GM13977 (cell line): ENCODE data around the gene JAG2.

Experiments
- DNase-seq: peaks from one replicate; pipeline ENCODE4 v3.0.0; 2012; ENCODE audit warnings: low spot score
- in situ Hi-C: fragments of 300-500 bp; cut with MboI; formaldehyde crosslinking; loops from one replicate; pipeline ENCODE4 v1.12.0; 2022; ENCODE audit warnings: low sequenced_read_pairs, low pct_unique_long_range_greater_than_20kb, mixed read lengths, inconsistent platforms; ENCODE audit not compliant: unreplicated experiment
- TF ChIP-seq, protein P1 (sequence below): IDR thresholded peaks from 2 replicates; pipeline ENCODE4 v1.5.1; 2012; ENCODE audit warnings: mild to moderate bottlenecking, control low read depth; ENCODE audit not compliant: insufficient read depth; ENCODE audit errors: extremely low read depth, missing control alignments

The JAG2 gene

DNA sequence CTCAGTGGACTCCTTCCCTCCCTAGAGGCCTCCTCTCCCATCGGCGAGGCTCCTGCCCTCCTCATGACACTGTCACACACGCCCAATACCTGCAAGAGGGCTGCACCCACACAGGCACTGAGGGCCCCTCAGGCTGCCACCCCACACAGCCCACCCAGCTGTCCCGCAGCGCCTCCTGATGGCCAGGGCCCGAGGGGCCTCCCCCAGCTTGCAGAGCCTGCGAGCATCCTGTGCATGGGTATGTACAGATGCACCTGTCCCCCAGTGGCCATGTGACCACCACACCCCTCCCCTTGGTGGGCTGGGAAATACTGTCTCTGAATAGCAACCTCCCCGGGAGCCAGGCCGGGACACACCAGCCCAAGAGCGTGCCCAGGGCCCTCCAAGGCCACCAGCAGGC, 31.5 kb upstream of the JAG2 start:
- in situ Hi-C loops = no loop called here
- DNase-seq = no peak
- TF ChIP-seq, protein P1, sequence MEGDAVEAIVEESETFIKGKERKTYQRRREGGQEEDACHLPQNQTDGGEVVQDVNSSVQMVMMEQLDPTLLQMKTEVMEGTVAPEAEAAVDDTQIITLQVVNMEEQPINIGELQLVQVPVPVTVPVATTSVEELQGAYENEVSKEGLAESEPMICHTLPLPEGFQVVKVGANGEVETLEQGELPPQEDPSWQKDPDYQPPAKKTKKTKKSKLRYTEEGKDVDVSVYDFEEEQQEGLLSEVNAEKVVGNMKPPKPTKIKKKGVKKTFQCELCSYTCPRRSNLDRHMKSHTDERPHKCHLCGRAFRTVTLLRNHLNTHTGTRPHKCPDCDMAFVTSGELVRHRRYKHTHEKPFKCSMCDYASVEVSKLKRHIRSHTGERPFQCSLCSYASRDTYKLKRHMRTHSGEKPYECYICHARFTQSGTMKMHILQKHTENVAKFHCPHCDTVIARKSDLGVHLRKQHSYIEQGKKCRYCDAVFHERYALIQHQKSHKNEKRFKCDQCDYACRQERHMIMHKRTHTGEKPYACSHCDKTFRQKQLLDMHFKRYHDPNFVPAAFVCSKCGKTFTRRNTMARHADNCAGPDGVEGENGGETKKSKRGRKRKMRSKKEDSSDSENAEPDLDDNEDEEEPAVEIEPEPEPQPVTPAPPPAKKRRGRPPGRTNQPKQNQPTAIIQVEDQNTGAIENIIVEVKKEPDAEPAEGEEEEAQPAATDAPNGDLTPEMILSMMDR = peak; percentile 37

DNA sequence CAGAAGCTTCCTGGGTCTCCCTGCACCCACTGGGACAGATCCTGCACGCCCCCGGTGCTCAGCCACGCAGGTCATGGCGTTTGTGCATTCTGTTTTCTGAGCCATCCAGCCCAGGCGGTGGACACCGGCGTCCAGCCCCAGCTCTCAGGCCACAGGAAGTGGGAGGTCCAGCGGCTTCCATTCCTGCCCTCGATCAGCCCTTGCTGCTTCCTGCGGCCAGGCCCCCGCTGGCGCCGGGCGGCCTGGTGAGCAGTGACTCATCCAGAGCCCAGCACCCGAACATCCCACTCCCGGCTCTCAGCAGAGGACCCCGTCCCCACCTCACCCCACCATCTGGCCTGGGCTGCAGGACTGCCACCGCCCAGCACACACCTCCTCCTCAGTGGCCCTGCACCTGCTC, 30.5 kb upstream of the JAG2 start:
- in situ Hi-C loops = no loop called here
- TF ChIP-seq, protein P1 = no peak
- DNase-seq = no peak

DNA sequence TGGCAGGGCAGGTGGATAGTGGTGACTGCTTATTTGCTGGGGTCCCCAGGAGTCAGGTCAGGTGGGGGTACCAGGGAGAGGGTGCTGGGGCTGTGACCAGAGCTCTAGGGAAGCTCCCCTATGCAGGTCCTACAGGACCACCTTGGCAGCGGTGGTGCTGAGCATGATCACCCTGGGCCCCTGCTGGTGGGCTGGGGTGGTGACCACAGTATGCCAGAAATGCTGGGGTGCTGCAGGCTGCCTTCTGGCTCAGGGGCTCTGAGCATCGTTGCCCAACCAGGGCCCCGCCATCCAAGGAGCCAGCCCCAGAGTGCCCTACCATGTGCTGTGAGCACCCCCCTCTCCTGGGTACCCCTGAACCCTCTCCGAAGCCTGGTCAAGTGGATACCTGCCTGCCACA, 30.0 kb upstream of the JAG2 start:
- TF ChIP-seq, protein P1 = no peak
- no peak for DNase-seq
- in situ Hi-C loops = no loop called here

DNA sequence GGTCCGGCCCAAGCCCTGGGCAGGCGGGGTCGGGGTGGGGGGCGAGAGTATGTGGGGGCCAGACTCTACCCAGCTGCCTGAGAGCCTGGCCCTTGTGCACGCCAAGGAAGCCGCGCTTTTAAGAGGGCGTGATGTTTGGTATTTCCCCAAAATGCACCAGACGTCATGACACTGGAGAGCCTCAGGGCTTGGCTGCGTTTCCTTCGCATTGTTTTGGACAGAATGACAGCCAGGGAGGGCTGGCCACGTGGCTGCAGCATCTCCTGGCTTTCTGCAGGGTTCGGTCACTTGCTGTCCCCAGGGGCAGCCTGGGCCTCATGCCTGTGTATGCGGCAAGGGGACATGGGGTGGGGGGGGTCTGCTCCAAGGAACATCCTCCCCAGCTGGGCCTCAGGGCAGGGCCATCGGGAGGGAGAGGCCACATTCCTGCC, 28.6 kb upstream of the JAG2 start:
- DNase-seq = peak; percentile 70
- TF ChIP-seq, protein P1 = no peak
- in situ Hi-C loops = no loop called here

DNA sequence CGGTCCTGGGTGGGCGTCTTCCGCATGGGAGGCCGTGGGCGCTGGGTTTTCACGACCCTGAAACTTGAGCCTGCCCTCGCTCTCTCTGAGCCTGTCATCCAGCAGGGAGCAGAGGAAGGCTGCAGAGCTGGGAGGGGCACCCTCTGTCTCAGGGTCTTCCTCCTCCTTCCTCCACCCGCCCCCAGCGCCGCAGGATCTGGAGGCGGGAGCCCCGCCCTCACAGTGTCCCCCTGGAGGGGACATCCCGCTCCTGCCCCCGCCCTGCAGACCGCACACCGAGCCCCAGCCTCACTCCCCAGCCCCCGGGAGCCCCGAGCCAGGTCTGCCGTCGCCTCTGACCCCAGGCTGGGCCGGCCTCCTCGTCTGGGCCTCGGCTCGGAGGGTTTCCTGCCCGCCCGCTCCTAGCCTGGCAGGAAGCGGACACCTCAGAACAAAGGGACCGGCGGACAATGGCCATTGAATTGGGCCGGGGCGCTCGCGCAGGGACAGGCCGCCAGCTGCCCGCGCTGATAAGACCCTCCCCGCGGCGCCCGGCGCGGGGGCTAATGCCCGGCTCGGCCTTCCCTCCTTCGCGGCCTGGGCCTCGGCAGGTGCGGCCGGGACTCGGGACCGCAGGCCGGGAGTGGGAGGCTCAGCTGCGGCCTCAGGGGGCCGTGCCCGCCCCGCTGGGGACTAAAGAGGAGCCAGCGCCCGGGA, 27.8 kb upstream of the JAG2 start:
- DNase-seq = no peak
- in situ Hi-C loops = no loop called here
- TF ChIP-seq, protein P1 = no peak

DNA sequence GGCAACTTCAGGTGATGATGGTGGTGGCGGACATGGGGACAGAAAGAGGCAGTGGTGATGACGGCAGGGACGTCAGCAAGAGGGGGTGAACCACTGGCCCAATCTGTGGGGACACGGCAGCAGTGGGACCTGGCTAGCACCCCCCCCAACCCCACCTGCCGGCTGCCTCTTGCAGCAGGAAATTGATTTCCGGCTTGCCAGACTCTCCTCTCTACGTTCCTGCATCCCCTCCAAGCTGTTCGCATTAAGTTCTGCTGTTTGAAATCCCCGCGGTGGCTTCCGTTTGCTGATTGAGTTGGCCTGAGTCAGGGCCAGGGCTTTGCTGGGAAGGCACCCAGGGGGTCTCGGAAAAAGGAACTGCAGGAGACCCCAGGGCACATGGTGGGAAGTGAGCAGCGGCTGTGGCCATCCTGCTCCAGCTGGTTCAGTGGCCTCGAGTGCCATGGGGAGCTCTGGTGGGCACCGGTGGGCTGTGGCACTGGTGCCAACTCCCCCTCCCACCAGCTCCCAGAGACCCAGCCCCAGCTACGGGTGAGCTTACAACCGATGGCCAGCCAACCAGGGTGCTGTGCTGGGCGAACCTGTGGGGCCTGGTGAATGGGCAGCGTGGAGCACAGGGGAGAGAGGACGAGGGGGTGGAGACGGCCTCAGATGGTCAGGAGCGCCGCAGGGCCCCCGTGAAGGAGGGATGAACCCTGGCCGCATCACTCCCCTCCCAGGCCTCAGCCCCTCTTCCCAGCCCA, 27.1 kb upstream of the JAG2 start:
- TF ChIP-seq, protein P1 = no peak
- DNase-seq = no peak
- in situ Hi-C loops = no loop called here
